ENCODE measurements around the gene MXD4. TPM values are rescaled to one million over a fixed set of nuclear protein-coding genes. Genes with fewer than 3 reads are reported as not detected.

The MXD4 gene
- total and polyA plus RNA-seq, 2 of the 13 experiments (the other 11 are each of a cell fraction or from before 2014, with no cell fraction given), result 29.0 to 31.3 TPM

Small RNA genes lying within 50 kb of the gene (small RNA-seq; reads per million reads assigned to genes)
- gene COX6B1P5 (ENCODE audit: insufficient read depth in 2 of 3, insufficient read length in 3 of 3, low read depth in 2 of 3, low replicate concordance in 1 of 3), result 0 reads per million in 3 experiments

Other genes with a start within 250 kb of the MXD4 start
- gene NAT8L, start 202.8 kb downstream of the MXD4 start, total RNA-seq (2016; rRNA removed; fragmentation: Illumina TruSeq; extraction: Trizol), result 1.6 and 3.3 TPM in 2 replicates
- 2.2 and 3.4 TPM in 2 replicates for gene NAT8L, start 202.8 kb downstream of the MXD4 start, polyA plus RNA-seq (2011; rRNA removed)
- 12.6 and 16.3 TPM in 2 replicates for gene HAUS3, start 20.0 kb downstream of the MXD4 start, total RNA-seq (2016; rRNA removed; fragmentation: Illumina TruSeq; extraction: Trizol)
- 3.3 and 3.9 TPM in 2 replicates for gene HAUS3, start 20.0 kb downstream of the MXD4 start, polyA plus RNA-seq (2011; rRNA removed)
- 0.60 and 0.93 TPM in 2 replicates for gene POLN, start 20.0 kb downstream of the MXD4 start, total RNA-seq (2016; rRNA removed; fragmentation: Illumina TruSeq; extraction: Trizol)
- 1.2 and 1.5 TPM in 2 replicates for gene POLN, start 20.0 kb downstream of the MXD4 start, polyA plus RNA-seq (2011; rRNA removed)
- gene ZFYVE28, start 156.5 kb upstream of the MXD4 start, total RNA-seq (2016; rRNA removed; fragmentation: Illumina TruSeq; extraction: Trizol), result 0.22 and 0.24 TPM in 2 replicates
- 0.12 and 0.30 TPM in 2 replicates for gene ZFYVE28, start 156.5 kb upstream of the MXD4 start, polyA plus RNA-seq (2011; rRNA removed)
- not detected in 2 replicates for gene CFAP99, start 156.8 kb upstream of the MXD4 start, total RNA-seq (2016; rRNA removed; fragmentation: Illumina TruSeq; extraction: Trizol)
- gene CFAP99, start 156.8 kb upstream of the MXD4 start, polyA plus RNA-seq (2011; rRNA removed), result 0.07 TPM in 1 of 2 replicates, not detected in the other
- gene RNF4, start 207.0 kb upstream of the MXD4 start, total RNA-seq (2016; rRNA removed; fragmentation: Illumina TruSeq; extraction: Trizol), result 38.1 and 46.7 TPM in 2 replicates
- gene RNF4, start 207.0 kb upstream of the MXD4 start, polyA plus RNA-seq (2011; rRNA removed), result 40.3 and 45.1 TPM in 2 replicates

All from HepG2 (cell line).